SK-N-SH (cell line): Measurements from ENCODE around the gene GRM7. TPM values are rescaled to one million over a fixed set of nuclear protein-coding genes. Genes with fewer than 3 reads are reported as not detected.

Experiments used
- CTCF ChIA-PET: fragments of 300-600, 350-600 bp; formaldehyde crosslinking; extraction: SDS; loops from one replicate; lab custom pipeline; 2021; lab: Yijun Ruan, JAX
- POLR2A ChIA-PET: fragments of 350-600 bp; sonication (Branson Sonifier 250); formaldehyde crosslinking; extraction: SDS; loops from one replicate; lab custom pipeline; 2020; ENCODE audit warnings: antibody characterized with exemption, inconsistent platforms; lab: Yijun Ruan, JAX
- DNase-seq: peaks from one replicate; pipeline ENCODE4 v3.0.0; 2012
- H2AFZ ChIP-seq: fragments of 200-600 bp; sonication (generic); 2 replicates; pipeline ENCODE4 v1.8.1; 2016; ENCODE audit warnings: antibody characterized with exemption, mild to moderate bottlenecking, low read depth
- H3F3A ChIP-seq: fragments of 200-600 bp; sonication (generic); replicated peaks from 2 replicates; pipeline ENCODE3; 2016; ENCODE audit warnings: antibody characterized with exemption, mild to moderate bottlenecking; ENCODE audit not compliant: insufficient read depth
- H3K27ac ChIP-seq, 2 experiments: fragments of 200-500 bp in 1 of 2; fragments of 200-600 bp in 1 of 2; sonication (Bioruptor generic) in 1 of 2; sonication (generic), shearing (Covaris generic) in 1 of 2; 2 replicates each; pipeline versions ENCODE4 v1.5.1 to v1.6.1; 2014 to 2016; ENCODE audit warnings: low read depth in 2 of 2, inconsistent platforms in 1 of 2, low read length in 1 of 2, mild to moderate bottlenecking in 1 of 2, mixed read lengths in 1 of 2
- H3K27me3 ChIP-seq: fragments of 200-600 bp; sonication (generic), shearing (Covaris generic); 2 replicates; pipeline ENCODE4 v1.6.1; 2016; ENCODE audit warnings: mixed run types; ENCODE audit not compliant: insufficient read depth
- H3K36me3 ChIP-seq, 2 experiments: fragments of 200-500 bp in 1 of 2; fragments of 200-600 bp in 1 of 2; sonication (Bioruptor generic) in 1 of 2; sonication (generic) in 1 of 2; replicated peaks in 1 of 2; 2 replicates each; pipeline versions ENCODE3 to v1.5.1; 2014 to 2016; ENCODE audit warnings: low read length in 1 of 2, mild to moderate bottlenecking in 1 of 2; ENCODE audit not compliant: insufficient read depth in 2 of 2, control insufficient read depth in 1 of 2
- H3K4me1 ChIP-seq, 2 experiments: fragments of 200-500 bp in 1 of 2; fragments of 200-600 bp in 1 of 2; sonication (Bioruptor generic) in 1 of 2; sonication (generic), shearing (Covaris generic) in 1 of 2; 2 replicates each; pipeline versions ENCODE4 v1.5.1 to v1.6.1; 2014 to 2016; ENCODE audit warnings: low read depth in 1 of 2, low read length in 1 of 2, mixed run types in 1 of 2; ENCODE audit not compliant: insufficient read depth in 2 of 2, control insufficient read depth in 1 of 2
- H3K4me2 ChIP-seq: fragments of 200-600 bp; sonication (generic), shearing (Covaris generic); 2 replicates; pipeline ENCODE4 v1.6.1; 2017; ENCODE audit warnings: mixed run types
- H3K4me3 ChIP-seq, 2 experiments: fragments of 200-500 bp in 1 of 2; fragments of 200-600 bp in 1 of 2; sonication (Bioruptor generic) in 1 of 2; sonication (generic), shearing (Covaris generic) in 1 of 2; 2 replicates each; pipeline versions ENCODE4 v1.5.1 to v1.8.1; 2014 to 2016; ENCODE audit warnings: low read depth in 2 of 2, inconsistent platforms in 1 of 2, low read length in 1 of 2, mild to moderate bottlenecking in 1 of 2, mixed read lengths in 1 of 2, moderate library complexity in 1 of 2
- H3K79me2 ChIP-seq: fragments of 200-600 bp; sonication (generic); 2 replicates; pipeline ENCODE4 v1.8.1; 2017; ENCODE audit warnings: mild to moderate bottlenecking; ENCODE audit not compliant: insufficient read depth
- H3K9ac ChIP-seq: fragments of 200-600 bp; sonication (generic); 2 replicates; pipeline ENCODE4 v1.6.1; 2017; ENCODE audit warnings: mixed run types
- H3K9me2 ChIP-seq: fragments of 200-600 bp; sonication (generic); 2 replicates; pipeline ENCODE4 v1.6.1; 2017; ENCODE audit warnings: mixed run types
- H3K9me3 ChIP-seq: fragments of 200-600 bp; sonication (generic); 2 replicates; pipeline ENCODE4 v1.6.1; 2017; ENCODE audit warnings: mixed run types, mild to moderate bottlenecking, moderate library complexity
- H4K20me1 ChIP-seq: fragments of 200-600 bp; sonication (generic); 2 replicates; pipeline ENCODE4 v1.6.1; 2017; ENCODE audit warnings: mild to moderate bottlenecking, mixed run types; ENCODE audit not compliant: insufficient read depth
- CHD2 ChIP-seq: fragments of 150-350 bp; IDR thresholded peaks from 2 replicates; pipeline ENCODE4 v1.6.1; 2018; ENCODE audit warnings: low read length; ENCODE audit not compliant: partially characterized antibody
- ELF1 ChIP-seq: IDR thresholded peaks from 2 replicates; pipeline ENCODE4 v1.4.0; 2012
- EP300 ChIP-seq, 2 experiments: IDR thresholded peaks; 2 replicates each; pipeline versions ENCODE4 v1.4.0 to v1.6.1; 2012; ENCODE audit warnings: borderline replicate concordance in 1 of 2, low read depth in 1 of 2, low read length in 1 of 2
- EZH2phosphoT487 ChIP-seq: fragments of 200-600 bp; sonication (generic); IDR thresholded peaks from 2 replicates; pipeline ENCODE4 v1.6.1; 2017; ENCODE audit warnings: low read depth, mixed run types, mild to moderate bottlenecking, antibody characterized with exemption, moderate library complexity, borderline replicate concordance
- FOXJ3 ChIP-seq: sonication (generic); formaldehyde crosslinking; IDR thresholded peaks from 2 replicates; pipeline ENCODE4 v1.5.1; 2020; ENCODE audit warnings: mild to moderate bottlenecking, missing genetic modification reagents
- FOXM1 ChIP-seq: IDR thresholded peaks from 2 replicates; pipeline ENCODE4 v1.4.0; 2012; ENCODE audit warnings: low read depth, mild to moderate bottlenecking
- GATA2 ChIP-seq: sonication (generic); formaldehyde crosslinking; IDR thresholded peaks from 2 replicates; pipeline ENCODE4 v1.5.0; 2020; ENCODE audit warnings: mild to moderate bottlenecking, missing genetic modification reagents
- JUND ChIP-seq: IDR thresholded peaks from 2 replicates; pipeline ENCODE4 v1.4.0; 2012
- MEF2A ChIP-seq: IDR thresholded peaks from 2 replicates; pipeline ENCODE4 v1.4.0; 2012; ENCODE audit warnings: low read depth, borderline replicate concordance
- NFIC ChIP-seq: IDR thresholded peaks from 2 replicates; pipeline ENCODE4 v1.4.0; 2012; ENCODE audit warnings: borderline replicate concordance
- POLR2AphosphoS5 ChIP-seq: IDR thresholded peaks from 2 replicates; pipeline ENCODE4 v1.6.1; 2012; ENCODE audit warnings: low read depth, low read length
- RAD21 ChIP-seq: IDR thresholded peaks from 2 replicates; pipeline ENCODE4 v1.6.1; 2012; ENCODE audit warnings: mild to moderate bottlenecking, low read length
- RCOR1 ChIP-seq: fragments of 150-350 bp; IDR thresholded peaks from 2 replicates; pipeline ENCODE4 v1.6.1; 2017; ENCODE audit warnings: antibody characterized with exemption, low read length
- RXRA ChIP-seq: IDR thresholded peaks from 2 replicates; pipeline ENCODE4 v1.4.0; 2012; ENCODE audit warnings: low read depth, mild to moderate bottlenecking, borderline replicate concordance
- SMC3 ChIP-seq: IDR thresholded peaks from 2 replicates; pipeline ENCODE4 v1.6.1; 2012; ENCODE audit warnings: low read depth, low read length, improper control_type of control experiment
- TEAD4 ChIP-seq: IDR thresholded peaks from 2 replicates; pipeline ENCODE4 v1.4.0; 2012; ENCODE audit warnings: mild to moderate bottlenecking, borderline replicate concordance; ENCODE audit not compliant: insufficient read depth
- WGBS: methylation state at CpG from one replicate; pipeline ENCODE4 v1.1.6; 2017; ENCODE audit warnings: low lambda C conversion rate; 5-methylcytosine and 5-hydroxymethylcytosine counted together
- polyA plus RNA-seq, 3 experiments: library from polyadenylated mRNA; depleted of rRNA; stranded (reverse); fragments of >200 nt; gene quantifications; 2 replicates each; pipeline ENCODE4 v1.2.3, GENCODE V29; 2012
- TF ChIP-seq, protein P1 (sequence below): IDR thresholded peaks from 2 replicates; pipeline ENCODE4 v1.6.1; 2012; ENCODE audit warnings: mild to moderate bottlenecking, low read depth, low read length, moderate library complexity
- TF ChIP-seq, protein P2 (sequence below): fragments of 200-600 bp; sonication (generic); IDR thresholded peaks from 2 replicates; pipeline ENCODE4 v1.6.1; 2017; ENCODE audit warnings: antibody characterized with exemption, mild to moderate bottlenecking, moderate library complexity
- TF ChIP-seq, protein P3 (sequence below): IDR thresholded peaks from 2 replicates; pipeline ENCODE4 v1.4.0; 2012; ENCODE audit warnings: low read depth, borderline replicate concordance
- TF ChIP-seq, protein P4 (sequence below): fragments of 150-350 bp; IDR thresholded peaks from 2 replicates; pipeline ENCODE4 v1.6.1; 2017; ENCODE audit warnings: antibody characterized with exemption, low read length, low read depth, borderline replicate concordance

The GRM7 gene
- polyA plus RNA-seq, 1 of the 3 experiments (the other 2 are of a cell fraction), result 0.03 TPM

DNA sequence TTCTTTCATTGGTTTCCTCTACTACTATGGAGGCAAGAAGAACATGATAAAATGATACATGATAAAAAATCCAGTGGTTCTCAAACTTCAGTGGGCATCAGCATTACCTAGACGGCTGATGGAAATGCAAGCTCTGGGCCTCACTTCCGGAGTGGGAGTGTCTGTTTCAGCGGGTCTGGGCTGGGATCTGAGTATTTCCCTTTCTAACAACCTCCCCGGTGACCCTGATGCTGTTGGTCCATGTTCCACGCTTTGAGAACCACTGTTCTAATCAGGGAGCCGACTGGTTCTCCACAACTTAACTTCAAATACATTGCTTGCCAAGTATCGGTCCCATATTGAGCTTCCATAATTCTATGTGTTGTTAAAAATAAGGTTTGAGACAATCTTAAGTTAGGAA is 928.4 kb downstream of the GRM7 start:
- POLR2A ChIA-PET, result no interaction called here
- no peaks in the 10 kb centered on the region for H3K79me2 ChIP-seq
- H3K4me2 ChIP-seq, result no peak overlapping the region
- no peak overlapping the region for H3K4me3 ChIP-seq
- H3K9me3 ChIP-seq, result no peaks in the 10 kb centered on the region; the same call in 1 of the 2 replicates
- no peak for DNase-seq
- no peaks in the 10 kb centered on the region for H3K36me3 ChIP-seq
- no peaks in the 10 kb centered on the region for H3K4me1 ChIP-seq
- no peak overlapping the region for H3K9ac ChIP-seq
- CTCF ChIA-PET, result interaction anchor here (0.7 to 1.6 kb wide), 3 partner anchors 11 to 322 kb away, joined by 3 to 6 read pairs (median 4); no protein-coding TSS in a partner anchor
- no peaks in the 10 kb centered on the region for H4K20me1 ChIP-seq
- no peaks in the 10 kb centered on the region for H3F3A ChIP-seq
- no peak overlapping the region for H2AFZ ChIP-seq
- no peak for TF ChIP-seq CHD2
- no peak for TF ChIP-seq TEAD4
- no peak for TF ChIP-seq RXRA
- TF ChIP-seq, protein P1, sequence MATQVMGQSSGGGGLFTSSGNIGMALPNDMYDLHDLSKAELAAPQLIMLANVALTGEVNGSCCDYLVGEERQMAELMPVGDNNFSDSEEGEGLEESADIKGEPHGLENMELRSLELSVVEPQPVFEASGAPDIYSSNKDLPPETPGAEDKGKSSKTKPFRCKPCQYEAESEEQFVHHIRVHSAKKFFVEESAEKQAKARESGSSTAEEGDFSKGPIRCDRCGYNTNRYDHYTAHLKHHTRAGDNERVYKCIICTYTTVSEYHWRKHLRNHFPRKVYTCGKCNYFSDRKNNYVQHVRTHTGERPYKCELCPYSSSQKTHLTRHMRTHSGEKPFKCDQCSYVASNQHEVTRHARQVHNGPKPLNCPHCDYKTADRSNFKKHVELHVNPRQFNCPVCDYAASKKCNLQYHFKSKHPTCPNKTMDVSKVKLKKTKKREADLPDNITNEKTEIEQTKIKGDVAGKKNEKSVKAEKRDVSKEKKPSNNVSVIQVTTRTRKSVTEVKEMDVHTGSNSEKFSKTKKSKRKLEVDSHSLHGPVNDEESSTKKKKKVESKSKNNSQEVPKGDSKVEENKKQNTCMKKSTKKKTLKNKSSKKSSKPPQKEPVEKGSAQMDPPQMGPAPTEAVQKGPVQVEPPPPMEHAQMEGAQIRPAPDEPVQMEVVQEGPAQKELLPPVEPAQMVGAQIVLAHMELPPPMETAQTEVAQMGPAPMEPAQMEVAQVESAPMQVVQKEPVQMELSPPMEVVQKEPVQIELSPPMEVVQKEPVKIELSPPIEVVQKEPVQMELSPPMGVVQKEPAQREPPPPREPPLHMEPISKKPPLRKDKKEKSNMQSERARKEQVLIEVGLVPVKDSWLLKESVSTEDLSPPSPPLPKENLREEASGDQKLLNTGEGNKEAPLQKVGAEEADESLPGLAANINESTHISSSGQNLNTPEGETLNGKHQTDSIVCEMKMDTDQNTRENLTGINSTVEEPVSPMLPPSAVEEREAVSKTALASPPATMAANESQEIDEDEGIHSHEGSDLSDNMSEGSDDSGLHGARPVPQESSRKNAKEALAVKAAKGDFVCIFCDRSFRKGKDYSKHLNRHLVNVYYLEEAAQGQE, result no peak
- no peak for TF ChIP-seq MEF2A
- TF ChIP-seq, protein P2, sequence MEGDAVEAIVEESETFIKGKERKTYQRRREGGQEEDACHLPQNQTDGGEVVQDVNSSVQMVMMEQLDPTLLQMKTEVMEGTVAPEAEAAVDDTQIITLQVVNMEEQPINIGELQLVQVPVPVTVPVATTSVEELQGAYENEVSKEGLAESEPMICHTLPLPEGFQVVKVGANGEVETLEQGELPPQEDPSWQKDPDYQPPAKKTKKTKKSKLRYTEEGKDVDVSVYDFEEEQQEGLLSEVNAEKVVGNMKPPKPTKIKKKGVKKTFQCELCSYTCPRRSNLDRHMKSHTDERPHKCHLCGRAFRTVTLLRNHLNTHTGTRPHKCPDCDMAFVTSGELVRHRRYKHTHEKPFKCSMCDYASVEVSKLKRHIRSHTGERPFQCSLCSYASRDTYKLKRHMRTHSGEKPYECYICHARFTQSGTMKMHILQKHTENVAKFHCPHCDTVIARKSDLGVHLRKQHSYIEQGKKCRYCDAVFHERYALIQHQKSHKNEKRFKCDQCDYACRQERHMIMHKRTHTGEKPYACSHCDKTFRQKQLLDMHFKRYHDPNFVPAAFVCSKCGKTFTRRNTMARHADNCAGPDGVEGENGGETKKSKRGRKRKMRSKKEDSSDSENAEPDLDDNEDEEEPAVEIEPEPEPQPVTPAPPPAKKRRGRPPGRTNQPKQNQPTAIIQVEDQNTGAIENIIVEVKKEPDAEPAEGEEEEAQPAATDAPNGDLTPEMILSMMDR, result no peak
- TF ChIP-seq NFIC, result no peak
- TF ChIP-seq, all 33 proteins: peak for 0
- Histone ChIP-seq H3K9me2 (no peaks in the 10 kb centered on the region), H3K27ac (no peak overlapping the region), H3K27me3 (no peaks in the 10 kb centered on the region)
- 34% methylated on average over 7 of the region's 7 CpGs for WGBS

DNA sequence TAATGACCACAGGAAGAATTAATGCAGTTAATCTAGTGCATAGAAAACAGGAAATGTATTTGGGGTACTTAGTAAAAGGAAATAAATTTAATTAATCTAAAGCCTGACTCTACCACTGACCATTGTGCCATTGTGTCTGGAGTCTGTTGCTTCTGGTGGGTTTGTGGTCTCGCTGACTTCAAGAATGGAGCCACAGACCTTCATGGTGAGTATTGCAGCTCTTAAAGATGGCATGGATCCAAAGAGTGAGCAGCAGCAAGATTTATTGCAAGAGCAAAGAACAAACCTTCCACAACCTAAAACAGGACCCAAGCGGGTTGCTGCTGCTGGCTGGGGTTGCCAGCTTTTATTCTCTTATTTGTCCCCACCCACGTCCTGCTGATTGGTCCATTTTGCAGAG is 929.2 kb downstream of the GRM7 start:
- Histone ChIP-seq H3F3A (no peaks in the 10 kb centered on the region), H4K20me1 (no peaks in the 10 kb centered on the region), H3K27me3 (no peaks in the 10 kb centered on the region)
- CTCF ChIA-PET, result interaction anchor here (1.0 to 1.6 kb wide), 3 partner anchors 10 to 321 kb away, joined by 3 to 6 read pairs (median 4); no protein-coding TSS in a partner anchor
- POLR2A ChIA-PET, result no interaction called here
- no peak for DNase-seq
- TF ChIP-seq POLR2AphosphoS5 (no peak), RAD21 (no peak), EZH2phosphoT487 (no peak), FOXJ3 (CRISPR knock-in tag) (no peak), GATA2 (CRISPR knock-in tag) (no peak), FOXM1 (no peak), RCOR1 (no peak), ELF1 (no peak), EP300 (IDR thresholded peaks at IDR 0.05; ENCODE audit: borderline replicate concordance in 1 of 2, low read depth in 1 of 2, low read length in 1 of 2) (no peak), TEAD4 (no peak), SMC3 (no peak), CHD2 (no peak), JUND (no peak), NFIC (no peak)
- TF ChIP-seq, protein P3, sequence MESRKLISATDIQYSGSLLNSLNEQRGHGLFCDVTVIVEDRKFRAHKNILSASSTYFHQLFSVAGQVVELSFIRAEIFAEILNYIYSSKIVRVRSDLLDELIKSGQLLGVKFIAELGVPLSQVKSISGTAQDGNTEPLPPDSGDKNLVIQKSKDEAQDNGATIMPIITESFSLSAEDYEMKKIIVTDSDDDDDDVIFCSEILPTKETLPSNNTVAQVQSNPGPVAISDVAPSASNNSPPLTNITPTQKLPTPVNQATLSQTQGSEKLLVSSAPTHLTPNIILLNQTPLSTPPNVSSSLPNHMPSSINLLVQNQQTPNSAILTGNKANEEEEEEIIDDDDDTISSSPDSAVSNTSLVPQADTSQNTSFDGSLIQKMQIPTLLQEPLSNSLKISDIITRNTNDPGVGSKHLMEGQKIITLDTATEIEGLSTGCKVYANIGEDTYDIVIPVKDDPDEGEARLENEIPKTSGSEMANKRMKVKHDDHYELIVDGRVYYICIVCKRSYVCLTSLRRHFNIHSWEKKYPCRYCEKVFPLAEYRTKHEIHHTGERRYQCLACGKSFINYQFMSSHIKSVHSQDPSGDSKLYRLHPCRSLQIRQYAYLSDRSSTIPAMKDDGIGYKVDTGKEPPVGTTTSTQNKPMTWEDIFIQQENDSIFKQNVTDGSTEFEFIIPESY, result no peak
- TF ChIP-seq, protein P4, sequence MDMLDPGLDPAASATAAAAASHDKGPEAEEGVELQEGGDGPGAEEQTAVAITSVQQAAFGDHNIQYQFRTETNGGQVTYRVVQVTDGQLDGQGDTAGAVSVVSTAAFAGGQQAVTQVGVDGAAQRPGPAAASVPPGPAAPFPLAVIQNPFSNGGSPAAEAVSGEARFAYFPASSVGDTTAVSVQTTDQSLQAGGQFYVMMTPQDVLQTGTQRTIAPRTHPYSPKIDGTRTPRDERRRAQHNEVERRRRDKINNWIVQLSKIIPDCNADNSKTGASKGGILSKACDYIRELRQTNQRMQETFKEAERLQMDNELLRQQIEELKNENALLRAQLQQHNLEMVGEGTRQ, result no peak
- TF ChIP-seq, all 33 proteins: peak for 0
- no peaks in the 10 kb centered on the region for H3K9me2 ChIP-seq
- no peak overlapping the region for H3K4me2 ChIP-seq
- no peaks in the 10 kb centered on the region; the same call in 1 of the 2 replicates for H3K9me3 ChIP-seq
- H3K4me3 ChIP-seq, result no peak overlapping the region
- 35% methylated on average over 3 of the region's 3 CpGs for WGBS
- no peak overlapping the region for H3K27ac ChIP-seq
- no peak overlapping the region for H3K9ac ChIP-seq
- no peaks in the 10 kb centered on the region for H3K79me2 ChIP-seq
- no peaks in the 10 kb centered on the region for H3K36me3 ChIP-seq
- no peaks in the 10 kb centered on the region for H3K4me1 ChIP-seq
- no peak overlapping the region for H2AFZ ChIP-seq
